GM12872 (cell line): Measurements from ENCODE around the gene INPP4B.

Experiments
- CTCF ChIP-seq: IDR thresholded peaks from 3 replicates; pipeline ENCODE4 v1.5.1; 2011; ENCODE audit warnings: low read depth, mild to moderate bottlenecking, low read length, moderate library complexity; ENCODE audit not compliant: insufficient read depth

INPP4B gene

DNA sequence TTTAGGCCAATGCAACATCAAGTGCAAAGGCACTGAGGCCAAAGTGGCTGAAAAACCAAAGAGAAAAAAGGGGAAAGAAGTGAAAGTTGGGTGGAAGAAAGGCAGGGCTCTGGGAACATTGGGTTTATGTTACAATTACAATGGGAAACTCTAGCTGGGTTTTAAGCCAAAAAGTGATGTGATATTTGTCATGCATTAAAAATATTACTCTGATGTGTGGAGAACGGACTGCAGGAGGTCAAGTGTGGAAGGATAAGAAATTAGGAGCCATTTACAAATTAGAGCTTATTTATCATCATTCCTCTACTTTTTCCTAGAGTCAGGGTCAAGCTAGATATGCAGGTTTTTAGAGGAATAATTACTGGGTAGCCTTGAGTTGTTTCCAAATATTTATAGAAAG, 516.8 kb downstream of the INPP4B start:
- no peak for TF ChIP-seq CTCF

GRCh38 chr4:142326181-142326580, 519.9 kb downstream of the INPP4B start:
- TF ChIP-seq CTCF = no peak

DNA sequence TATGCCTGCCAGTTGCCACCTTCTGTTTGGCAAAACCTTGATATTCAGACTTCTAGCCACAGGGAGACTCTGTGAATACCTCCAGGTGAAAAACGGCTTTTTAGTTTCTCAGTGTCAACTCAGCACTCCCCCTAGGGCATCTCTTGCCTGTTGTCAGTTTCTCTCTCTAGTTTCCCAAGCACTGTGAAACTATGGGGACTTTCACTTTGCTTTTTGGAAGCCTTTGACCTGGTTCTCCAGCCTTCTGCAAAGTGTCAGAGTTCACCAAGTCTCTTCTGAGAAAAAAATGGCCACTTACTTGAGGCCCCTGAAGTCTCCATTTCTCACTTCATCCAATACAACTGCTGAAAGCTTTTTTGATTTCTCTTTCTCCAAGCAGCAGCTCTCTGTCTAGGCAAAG, 521.5 kb downstream of the INPP4B start:
- no peak for TF ChIP-seq CTCF

- no peak for TF ChIP-seq CTCF
Measured at GRCh38 chr4:142322996-142323395, 523.1 kb downstream of the INPP4B start.

DNA sequence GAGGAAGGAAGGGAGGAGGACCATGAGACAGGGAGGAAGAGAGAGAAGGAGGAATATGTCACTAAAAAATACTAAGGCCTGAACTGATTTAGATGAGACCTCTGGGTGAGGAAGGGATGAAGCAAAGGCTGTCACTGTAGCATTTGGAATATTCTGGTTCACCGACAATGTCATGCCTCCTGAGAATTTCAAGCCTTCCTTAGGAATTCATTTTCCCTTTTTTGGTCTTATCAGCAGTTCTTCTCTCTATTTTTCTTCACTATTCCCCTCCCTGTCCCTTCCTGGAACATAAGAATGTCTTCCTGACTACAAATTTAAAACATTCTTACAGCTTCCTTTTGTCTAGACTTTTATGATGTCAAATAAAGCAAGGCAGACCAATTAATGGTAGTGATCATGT, 527.8 kb downstream of the INPP4B start:
- no peak for TF ChIP-seq CTCF

GRCh38 chr4:142316913-142317312, 529.2 kb downstream of the INPP4B start:
- no peak for TF ChIP-seq CTCF

GRCh38 chr4:142316025-142316424, 530.1 kb downstream of the INPP4B start:
- TF ChIP-seq CTCF = no peak

GRCh38 chr4:142314686-142315085, 531.4 kb downstream of the INPP4B start:
- TF ChIP-seq CTCF = no peak
